Testis (tissue), 2 donors: ENCODE data around the gene PSAPL1.

Experiments
- CTCF ChIP-seq, 3 experiments: fragments of 450-650 bp in 2 of 3; fragments of 200-600 bp in 1 of 3; sonication (generic) in 1 of 3; IDR thresholded peaks; one replicate each; pipeline ENCODE4 v1.5.1; 2016 to 2019; ENCODE audit warnings: antibody characterized with exemption in 3 of 3, mild to moderate bottlenecking in 2 of 3, moderate library complexity in 1 of 3
- POLR2A ChIP-seq: fragments of 450-650 bp; IDR thresholded peaks from one replicate; pipeline ENCODE4 v1.6.1; 2017; ENCODE audit warnings: antibody characterized with exemption, mild to moderate bottlenecking, moderate library complexity

DNA sequence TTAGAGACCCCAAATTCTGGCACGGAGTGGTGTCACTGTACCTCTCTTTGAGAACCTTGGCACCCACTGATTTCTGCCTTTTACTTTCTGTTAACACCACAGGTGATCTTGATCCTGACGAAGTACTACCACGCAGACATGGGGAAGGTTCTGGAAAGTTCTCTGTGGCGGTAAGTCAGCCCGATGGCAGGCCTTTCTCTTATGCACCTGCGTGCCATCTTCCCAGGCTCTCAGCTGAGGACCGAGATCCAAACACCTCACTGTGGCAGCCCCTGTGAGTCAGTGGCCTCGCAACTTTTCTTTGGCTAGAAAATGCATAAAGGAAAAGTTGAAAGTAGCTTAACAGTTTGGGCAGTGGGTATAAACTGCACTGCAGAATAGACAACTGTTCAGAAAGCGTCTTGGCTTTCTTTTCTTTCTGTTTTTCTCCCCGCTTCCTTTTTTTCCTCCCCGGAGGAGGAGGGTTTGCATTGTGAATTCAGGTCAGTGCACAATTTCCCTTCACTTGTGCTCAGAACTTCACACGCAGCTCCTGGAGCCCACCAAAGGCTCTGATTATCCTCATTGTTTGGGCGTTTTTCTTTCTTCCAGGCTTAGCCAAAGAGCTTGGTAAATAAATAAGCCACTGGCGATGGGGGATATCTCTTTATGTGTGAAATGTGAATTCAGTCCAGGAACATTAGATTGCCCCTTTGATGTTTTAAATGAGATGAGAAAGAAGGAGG lies 38.4 kb downstream of the PSAPL1 start:
- TF ChIP-seq CTCF (IDR thresholded peaks at IDR 0.05) (no peak), POLR2A (no peak)
